NCI-H2196 treated with DMSO at 0.1 percent for 48 hours (cell line): ENCODE results near the gene USP21.

ENCODE experiments used
- DNase-seq: peaks from one replicate; lab custom pipeline; 2025; ENCODE audit not compliant: unreplicated experiment; lab: John Stamatoyannopoulos, UW

The USP21 gene

GRCh38 chr1:161132410-161133219 lies 26.7 kb upstream of the USP21 start, which contains the start of gene DEDD:
DEDD (minus strand) TSS chr1:161132667; CDS start chr1:161124462, 8,205 bp downstream.
- peak; percentile 93 for DNase-seq

- DNase-seq, result no peak
Observed at GRCh38 chr1:161133220-161133740, 26.0 kb upstream of the USP21 start.

DNA sequence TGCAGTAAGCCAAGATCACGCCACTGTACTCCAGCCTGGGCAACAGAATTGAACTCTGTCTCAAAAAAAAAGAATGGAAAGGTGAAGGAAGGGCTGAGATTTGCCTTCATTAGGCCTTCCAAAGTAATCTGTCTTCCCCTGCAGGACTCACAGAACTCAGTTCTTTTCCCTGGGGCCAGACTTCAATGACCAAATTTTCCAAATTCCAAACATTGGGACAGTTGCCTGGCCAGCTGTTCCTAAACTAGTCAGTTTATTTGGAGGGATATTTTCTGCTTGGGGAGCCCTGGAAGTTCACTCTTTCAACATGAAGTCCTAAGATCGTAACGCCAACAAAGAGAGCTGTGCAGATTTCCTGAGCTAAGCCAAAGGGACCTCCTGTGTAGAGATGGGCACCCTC lies 21.4 kb upstream of the USP21 start:
- no peak for DNase-seq

- DNase-seq, result no peak
Observed at GRCh38 chr1:161138431-161138830, 20.9 kb upstream of the USP21 start.

DNA sequence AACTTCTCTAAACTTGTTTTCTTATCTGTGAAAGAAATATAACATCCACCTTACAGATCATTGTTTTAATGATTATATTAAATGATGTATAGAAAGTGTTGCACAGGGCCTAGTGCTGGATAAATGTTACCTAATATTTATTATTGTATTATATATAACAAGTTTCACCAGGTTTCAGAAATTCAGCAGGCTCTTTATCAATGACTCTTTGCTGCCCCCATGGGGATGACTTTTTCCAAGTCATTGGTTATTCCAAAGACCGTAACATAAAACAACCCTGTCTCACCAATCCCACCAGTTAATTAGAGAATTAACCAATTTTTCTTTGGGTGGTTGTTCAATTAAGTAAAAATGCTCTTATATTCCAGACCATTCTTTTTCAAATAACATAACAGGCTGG lies 19.5 kb upstream of the USP21 start:
- no peak for DNase-seq

DNA sequence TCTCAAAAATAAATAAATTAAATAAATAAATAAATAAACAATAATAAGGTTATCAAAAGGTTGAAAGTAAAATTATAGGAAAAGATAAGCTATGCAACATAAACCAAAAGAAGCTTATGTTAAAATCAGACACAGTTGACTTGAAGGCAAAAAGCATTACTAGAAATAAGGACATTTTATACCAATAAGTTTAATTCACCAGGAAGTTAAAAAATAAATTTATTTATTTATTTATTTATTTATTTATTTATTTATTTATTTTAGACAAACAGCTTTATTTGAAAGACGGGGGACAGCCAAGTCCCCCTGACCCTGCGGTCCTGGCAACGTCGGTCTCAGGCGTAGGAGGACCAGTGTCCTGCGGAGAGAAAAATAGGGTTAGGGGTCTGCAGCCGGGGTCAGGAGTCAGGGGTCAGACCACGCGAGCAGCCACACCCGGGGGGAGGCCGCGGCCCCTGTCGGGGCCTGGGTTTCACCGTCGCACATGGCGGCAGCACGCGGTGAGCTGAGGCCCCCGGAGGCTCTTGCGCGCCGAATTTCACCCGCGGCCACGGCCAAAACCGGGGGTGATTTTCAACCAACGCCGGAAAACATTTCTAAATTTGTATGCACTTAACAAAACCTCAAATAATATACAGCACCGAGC lies 18.4 kb upstream of the USP21 start:
- no peak for DNase-seq

GRCh38 chr1:161145832-161146231 lies 13.5 kb upstream of the USP21 start:
- no peak for DNase-seq

- DNase-seq, result no peak
Observed at GRCh38 chr1:161153176-161153575, 6.1 kb upstream of the USP21 start.

DNA sequence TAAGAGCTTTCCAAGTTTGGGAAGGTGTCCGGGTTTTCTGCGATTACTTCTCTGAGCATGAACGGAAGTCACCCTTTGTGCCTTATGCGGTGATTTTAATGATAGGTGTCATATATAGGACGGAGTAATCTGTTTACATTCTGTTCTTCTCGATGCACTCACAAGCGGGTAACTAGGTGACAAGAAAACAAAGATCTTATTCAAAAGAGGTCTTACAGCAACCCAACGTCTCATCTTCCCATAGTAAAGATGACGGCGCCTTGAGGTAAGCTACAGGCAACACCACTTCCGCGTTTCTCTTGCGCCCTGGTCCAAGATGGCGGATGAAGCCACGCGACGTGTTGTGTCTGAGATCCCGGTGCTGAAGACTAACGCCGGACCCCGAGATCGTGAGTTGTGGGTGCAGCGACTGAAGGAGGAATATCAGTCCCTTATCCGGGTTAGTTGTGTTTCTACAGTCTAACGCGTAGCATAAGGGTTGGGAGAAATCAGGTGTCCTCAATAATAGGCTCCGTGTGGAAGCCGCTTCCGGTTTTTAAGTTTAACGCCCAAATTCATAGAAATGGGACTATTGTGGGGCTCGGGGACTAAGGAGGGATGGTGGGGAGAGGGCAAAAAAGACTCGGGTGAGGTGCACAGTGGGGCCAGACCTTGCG lies 5.5 kb upstream of the USP21 start, which contains the start of gene UFC1:
Gene UFC1, plus strand, starts transcription at position 297 of the 656 bp plus-strand sequence. Its CDS starts 20 bp downstream, at position 317.
- DNase-seq, result peak; percentile 89

DNA sequence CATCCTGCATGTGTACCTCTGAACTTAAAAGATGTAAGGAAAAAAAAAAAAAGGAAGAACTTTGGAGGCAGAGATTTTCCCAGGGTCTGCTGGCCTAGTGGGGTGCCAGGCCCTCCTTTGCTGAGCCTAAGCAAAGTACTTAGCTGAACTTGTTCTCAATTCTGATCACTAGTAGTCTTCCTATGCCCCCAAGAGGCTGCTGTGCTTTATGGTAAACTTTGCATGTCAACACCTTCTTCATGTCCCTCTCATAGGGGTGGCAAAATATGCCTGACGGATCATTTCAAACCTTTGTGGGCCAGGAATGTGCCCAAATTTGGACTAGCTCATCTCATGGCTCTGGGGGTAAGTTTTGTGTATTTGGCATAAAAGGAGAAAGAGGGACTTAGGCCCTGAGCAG lies 1.4 kb upstream of the USP21 start:
- DNase-seq, result no peak

DNA sequence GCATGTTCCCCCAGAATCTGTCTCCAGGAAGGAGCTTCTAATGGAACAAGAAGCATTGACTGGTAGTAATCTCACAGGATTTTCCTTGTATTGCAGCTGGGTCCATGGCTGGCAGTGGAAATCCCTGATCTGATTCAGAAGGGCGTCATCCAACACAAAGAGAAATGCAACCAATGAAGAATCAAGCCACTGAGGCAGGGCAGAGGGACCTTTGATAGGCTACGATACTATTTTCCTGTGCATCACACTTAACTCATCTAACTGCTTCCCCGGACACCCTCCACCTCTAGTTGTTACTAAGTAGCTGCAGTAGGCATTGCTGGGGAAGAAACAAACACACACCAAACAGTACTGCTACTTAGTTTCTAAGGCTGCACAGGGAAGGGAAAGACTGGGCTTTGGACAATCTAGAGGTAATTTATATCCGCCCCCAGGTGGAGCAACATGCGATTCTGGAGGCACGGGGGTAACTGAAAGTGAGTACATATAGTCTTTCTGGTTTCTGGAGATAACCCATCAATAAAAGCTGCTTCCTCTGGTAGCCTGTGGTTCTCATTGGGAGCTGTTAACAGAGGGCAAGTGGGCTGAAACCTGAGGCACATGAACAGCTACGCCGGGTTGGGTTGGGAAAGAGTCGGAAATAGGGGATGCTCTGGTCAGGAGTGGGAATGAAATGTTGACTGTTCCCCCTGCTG lies 837 bp upstream of the USP21 start:
- no peak for DNase-seq

DNA sequence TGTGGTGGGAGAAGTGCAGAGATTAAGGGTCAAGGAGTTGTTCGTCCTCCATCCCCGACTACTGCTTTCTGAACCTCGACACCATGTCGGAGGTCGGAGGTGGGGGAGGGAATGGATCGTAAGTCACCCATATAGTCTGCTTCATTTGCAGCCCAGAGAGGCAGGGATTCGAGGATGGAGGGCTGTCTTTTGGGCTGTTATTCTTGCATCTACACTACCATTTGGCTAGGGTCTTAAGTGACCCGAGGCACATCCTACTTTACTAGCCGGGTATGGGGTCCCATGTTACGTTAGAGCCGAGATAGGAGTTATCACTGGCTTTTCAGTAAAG lies 578 bp downstream of the USP21 start:
- DNase-seq, result no peak

- DNase-seq, result no peak
Observed at GRCh38 chr1:161160671-161161145, 1.4 kb downstream of the USP21 start.

- DNase-seq, result no peak
Observed at GRCh38 chr1:161161652-161162051, 2.4 kb downstream of the USP21 start.

DNA sequence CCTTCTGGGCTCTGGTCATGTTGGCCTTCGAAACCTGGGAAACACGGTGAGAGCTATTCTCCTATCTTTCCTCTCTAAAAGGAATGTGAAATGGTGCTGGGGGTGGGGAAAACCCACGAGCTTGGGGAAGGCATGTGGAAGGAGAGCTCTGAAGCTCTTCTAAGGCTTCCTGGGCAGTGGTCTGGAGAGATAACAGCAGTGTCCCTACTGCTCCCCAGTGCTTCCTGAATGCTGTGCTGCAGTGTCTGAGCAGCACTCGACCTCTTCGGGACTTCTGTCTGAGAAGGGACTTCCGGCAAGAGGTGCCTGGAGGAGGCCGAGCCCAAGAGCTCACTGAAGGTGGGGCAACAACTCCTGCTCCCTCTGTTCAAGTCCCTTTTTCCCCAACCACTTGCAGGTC lies 2.8 kb downstream of the USP21 start:
- DNase-seq, result no peak

DNA sequence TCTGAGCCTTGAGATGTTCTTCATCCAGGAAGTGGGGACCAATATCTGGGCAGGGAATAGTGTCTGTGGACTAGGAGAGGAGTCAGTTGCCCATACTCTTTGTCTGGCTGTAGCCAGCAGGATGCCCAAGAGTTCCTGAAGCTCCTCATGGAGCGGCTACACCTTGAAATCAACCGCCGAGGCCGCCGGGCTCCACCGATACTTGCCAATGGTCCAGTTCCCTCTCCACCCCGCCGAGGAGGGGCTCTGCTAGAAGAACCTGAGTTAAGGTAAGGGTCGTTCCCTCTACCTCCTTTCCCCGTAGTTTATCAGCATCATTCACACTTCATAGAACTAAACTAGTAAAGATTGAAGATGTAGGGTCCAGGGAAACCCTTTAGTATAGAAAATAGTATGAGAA lies 3.5 kb downstream of the USP21 start:
- DNase-seq, result no peak

- DNase-seq, result no peak
Observed at GRCh38 chr1:161163793-161164192, 4.5 kb downstream of the USP21 start.

GRCh38 chr1:161164901-161165610 lies 5.8 kb downstream of the USP21 start:
- DNase-seq, result no peak

GRCh38 chr1:161165742-161166668 lies 6.7 kb downstream of the USP21 start, which contains the start of gene PPOX:
PPOX (plus strand) TSS chr1:161166426; CDS start chr1:161166848, 422 bp downstream.
- peak; percentile 96 for DNase-seq
